IPS-18a (cell line): Measurements from ENCODE around the gene HTR1B.

ENCODE experiments used
- H3K27ac ChIP-seq: one replicate; pipeline ENCODE4 v1.5.1; 2013; ENCODE audit warnings: low read length
- H3K27me3 ChIP-seq: one replicate; pipeline ENCODE4 v1.6.1; 2013; ENCODE audit warnings: mild to moderate bottlenecking, low read length; ENCODE audit not compliant: control insufficient read depth, insufficient read depth
- H3K36me3 ChIP-seq: one replicate; pipeline ENCODE4 v1.6.1; 2013; ENCODE audit warnings: low read depth, low read length; ENCODE audit not compliant: control insufficient read depth
- H3K4me1 ChIP-seq: one replicate; pipeline ENCODE4 v1.6.1; 2013; ENCODE audit warnings: low read depth, low read length; ENCODE audit not compliant: control insufficient read depth
- H3K4me3 ChIP-seq: one replicate; pipeline ENCODE4 v1.5.1; 2013; ENCODE audit warnings: low read length
- H3K9ac ChIP-seq: one replicate; pipeline ENCODE4 v1.6.1; 2013; ENCODE audit warnings: mild to moderate bottlenecking, low read length, moderate library complexity
- H3K9me3 ChIP-seq: one replicate; pipeline ENCODE4 v1.6.1; 2013; ENCODE audit warnings: low read depth, low read length; ENCODE audit not compliant: control insufficient read depth

Gene HTR1B

GRCh38 chr6:77424761-77425160 is 38.5 kb downstream of the HTR1B start:
- Histone ChIP-seq H3K4me1 (no peaks in the 10 kb centered on the region), H3K27me3 (no peaks in the 10 kb centered on the region), H3K36me3 (no peaks in the 10 kb centered on the region), H3K27ac (no peak overlapping the region), H3K4me3 (no peak overlapping the region), H3K9me3 (no peaks in the 10 kb centered on the region), H3K9ac (no peak overlapping the region)

GRCh38 chr6:77416839-77417238 is 46.5 kb downstream of the HTR1B start:
- H3K9ac ChIP-seq = no peak overlapping the region
- H3K9me3 ChIP-seq = peaks cover 4% of the 10 kb centered on the region

GRCh38 chr6:77415706-77416105 is 47.6 kb downstream of the HTR1B start:
- Histone ChIP-seq H3K27me3 (no peaks in the 10 kb centered on the region), H3K27ac (no peak overlapping the region), H3K9me3 (peaks cover 4% of the 10 kb centered on the region), H3K36me3 (no peaks in the 10 kb centered on the region), H3K4me3 (no peak overlapping the region), H3K9ac (no peak overlapping the region), H3K4me1 (no peaks in the 10 kb centered on the region)

More at GRCh38 chr6:77416839-77417238, 46.5 kb downstream of the HTR1B start:
- H3K4me3 ChIP-seq = no peak overlapping the region
- H3K27me3 ChIP-seq = no peaks in the 10 kb centered on the region
- H3K27ac ChIP-seq = no peak overlapping the region
- H3K36me3 ChIP-seq = no peaks in the 10 kb centered on the region
- H3K4me1 ChIP-seq = no peaks in the 10 kb centered on the region
